Stomach smooth muscle (tissue), 2 donors: ENCODE results near the gene DNAJB5.
"Not testable (repeated sequence)": the region's sequence is repeated elsewhere in the genome, so short reads cannot be mapped to it uniquely, and the experiment has no call there.

Experiments used
- H3K27ac ChIP-seq: one replicate; pipeline ENCODE4 v1.7.0; 2013; ENCODE audit warnings: mild to moderate bottlenecking, low read length, inconsistent platforms
- H3K27me3 ChIP-seq, 2 donors: one replicate each; pipeline ENCODE4 v1.7.0; 2013; ENCODE audit warnings: low read length in 2 of 2; ENCODE audit not compliant: insufficient read depth in 2 of 2, control insufficient read depth in 1 of 2
- H3K36me3 ChIP-seq, 2 donors: one replicate each; pipeline ENCODE4 v1.7.0; 2013; ENCODE audit warnings: low read length in 2 of 2; ENCODE audit not compliant: control insufficient read depth in 2 of 2, insufficient read depth in 2 of 2
- H3K4me1 ChIP-seq: one replicate; pipeline ENCODE4 v1.7.0; 2013; ENCODE audit warnings: low read length; ENCODE audit not compliant: control insufficient read depth, insufficient read depth
- H3K4me3 ChIP-seq, 2 donors: one replicate each; pipeline ENCODE4 v1.7.0; 2013; ENCODE audit warnings: low read length in 2 of 2
- H3K9ac ChIP-seq, 2 donors: one replicate each; pipeline ENCODE4 v1.7.0; 2013; ENCODE audit warnings: low read length in 2 of 2, mild to moderate bottlenecking in 1 of 2
- H3K9me3 ChIP-seq, 2 donors: one replicate each; pipeline ENCODE4 v1.7.0; 2013; ENCODE audit warnings: low read length in 2 of 2; ENCODE audit not compliant: control insufficient read depth in 2 of 2
- donor health status: healthy.
- donor health status: Pancreatic carcinoma.

Gene DNAJB5

GRCh38 chr9:35000535-35001284 lies 11.2 kb downstream of the DNAJB5 start:
- H3K27ac ChIP-seq, result peak overlapping the region; percentile 58

GRCh38 chr9:35001285-35001677 lies 11.7 kb downstream of the DNAJB5 start:
- Histone ChIP-seq H3K4me1 (peaks cover 20% of the 10 kb centered on the region), H3K36me3 (peaks cover 13 to 15% of the 10 kb centered on the region in 2 donors), H3K9ac (no peak overlapping the region), H3K27me3 (no peaks in the 10 kb centered on the region), H3K27ac (peak overlapping the region; percentile 58), H3K9me3 (no peaks in the 10 kb centered on the region), H3K4me3 (no peak overlapping the region)

More at GRCh38 chr9:35000535-35001284, 11.2 kb downstream of the DNAJB5 start:
- no peak overlapping the region for H3K9ac ChIP-seq
- H3K27me3 ChIP-seq, result no peaks in the 10 kb centered on the region
- H3K9me3 ChIP-seq, result no peaks in the 10 kb centered on the region
- peaks cover 24% of the 10 kb centered on the region for H3K4me1 ChIP-seq
- H3K4me3 ChIP-seq, result no peak overlapping the region
- H3K36me3 ChIP-seq, result peaks cover 14 to 18% of the 10 kb centered on the region in 2 donors

- H3K9ac ChIP-seq, result no peak overlapping the region
- H3K4me3 ChIP-seq, result no peak overlapping the region
- H3K27me3 ChIP-seq, result no peaks in the 10 kb centered on the region
- H3K36me3 ChIP-seq, result peaks cover 6 to 8% of the 10 kb centered on the region in 2 donors
- H3K9me3 ChIP-seq, result no peaks in the 10 kb centered on the region
- peaks cover 20% of the 10 kb centered on the region for H3K4me1 ChIP-seq
- H3K27ac ChIP-seq, result peak overlapping the region; percentile 58
Observed at GRCh38 chr9:35001803-35002502, 12.4 kb downstream of the DNAJB5 start.

- Histone ChIP-seq H3K36me3 (peaks cover 0 to 2% of the 10 kb centered on the region in 2 donors), H3K9ac (no peak overlapping the region), H3K4me1 (peaks cover 17% of the 10 kb centered on the region), H3K9me3 (no peaks in the 10 kb centered on the region), H3K27ac (no peak overlapping the region), H3K4me3 (no peak overlapping the region), H3K27me3 (no peaks in the 10 kb centered on the region)
Observed at GRCh38 chr9:35002623-35003022, 13.1 kb downstream of the DNAJB5 start.

- H3K36me3 ChIP-seq, H3K4me3 ChIP-seq, H3K9me3 ChIP-seq, H3K9ac ChIP-seq, H3K27ac ChIP-seq, H3K27me3 ChIP-seq, H3K4me1 ChIP-seq: not testable (repeated sequence)
Observed at GRCh38 chr9:35004299-35004698, 14.8 kb downstream of the DNAJB5 start.

- no peak overlapping the region for H3K27ac ChIP-seq
- H3K36me3 ChIP-seq, result peaks cover 8 to 16% of the 10 kb centered on the region in 2 donors
- no peak overlapping the region for H3K9ac ChIP-seq
- H3K4me3 ChIP-seq, result no peak overlapping the region
- H3K27me3 ChIP-seq, result no peaks in the 10 kb centered on the region
- no peaks in the 10 kb centered on the region for H3K4me1 ChIP-seq
- no peaks in the 10 kb centered on the region for H3K9me3 ChIP-seq
Observed at GRCh38 chr9:35010351-35010958, 20.9 kb downstream of the DNAJB5 start.

- Histone ChIP-seq H3K4me1 (no peaks in the 10 kb centered on the region), H3K27me3 (no peaks in the 10 kb centered on the region), H3K9ac (no peak overlapping the region), H3K36me3 (peaks cover 8 to 15% of the 10 kb centered on the region in 2 donors), H3K27ac (no peak overlapping the region), H3K4me3 (no peak overlapping the region), H3K9me3 (no peaks in the 10 kb centered on the region)
Observed at GRCh38 chr9:35014517-35014916, 25.0 kb downstream of the DNAJB5 start.

- not testable (repeated sequence) for H3K4me3 ChIP-seq, H3K9me3 ChIP-seq, H3K36me3 ChIP-seq, H3K27me3 ChIP-seq, H3K4me1 ChIP-seq, H3K9ac ChIP-seq, H3K27ac ChIP-seq
Observed at GRCh38 chr9:35023443-35023842, 33.9 kb downstream of the DNAJB5 start.

- H3K36me3 ChIP-seq, result peaks cover 5 to 6% of the 10 kb centered on the region in 2 donors
- no peaks in the 10 kb centered on the region for H3K27me3 ChIP-seq
- no peaks in the 10 kb centered on the region for H3K9me3 ChIP-seq
- H3K9ac ChIP-seq, result no peak overlapping the region
- H3K4me1 ChIP-seq, result no peaks in the 10 kb centered on the region
- H3K27ac ChIP-seq, result no peak overlapping the region
- no peak overlapping the region for H3K4me3 ChIP-seq
Observed at GRCh38 chr9:35026671-35027070, 37.1 kb downstream of the DNAJB5 start.

GRCh38 chr9:35027374-35027773 lies 37.8 kb downstream of the DNAJB5 start:
- Histone ChIP-seq H3K27ac (no peak overlapping the region), H3K36me3 (peaks cover 2 to 6% of the 10 kb centered on the region in 2 donors), H3K4me1 (no peaks in the 10 kb centered on the region), H3K4me3 (no peak overlapping the region), H3K9ac (no peak overlapping the region), H3K9me3 (no peaks in the 10 kb centered on the region), H3K27me3 (no peaks in the 10 kb centered on the region)
